Neural crest cell (in vitro differentiated cells): ENCODE data around the gene HDGFL2. TPM values are rescaled to one million over a fixed set of nuclear protein-coding genes. Genes with fewer than 3 reads are reported as not detected.

Experiments used
- DNase-seq: peaks from one replicate; pipeline ENCODE4 v3.0.0; 2021; ENCODE audit warnings: low read depth, mixed read lengths, low spot score
- H3K27ac Mint-ChIP-seq: one replicate; pipeline ENCODE4 v1.8.0; 2021; ENCODE audit warnings: mild to moderate bottlenecking, mixed read lengths; ENCODE audit not compliant: unreplicated experiment
- H3K27me3 Mint-ChIP-seq: 2 replicates; pipeline ENCODE4 v1.8.0; 2021; ENCODE audit warnings: low read depth, mild to moderate bottlenecking, mixed read lengths
- H3K36me3 Mint-ChIP-seq: 2 replicates; pipeline ENCODE4 v1.8.0; 2021; ENCODE audit warnings: low read depth, mild to moderate bottlenecking, mixed read lengths
- H3K4me1 Mint-ChIP-seq: 2 replicates; pipeline ENCODE4 v1.8.0; 2021; ENCODE audit warnings: mixed read lengths
- H3K4me3 Mint-ChIP-seq: one replicate; pipeline ENCODE4 v1.8.0; 2021; ENCODE audit warnings: mild to moderate bottlenecking, mixed read lengths
- H3K9me3 Mint-ChIP-seq: 2 replicates; pipeline ENCODE4 v1.8.0; 2021; ENCODE audit warnings: mixed read lengths
- total RNA-seq: library from RNA; stranded (reverse); gene quantifications from 2 replicates; pipeline ENCODE4 v1.2.1, GENCODE V29; 2021
- TF ChIP-seq, protein P1 (sequence below): fragments of 200-600 bp; sonication (generic); conservative IDR thresholded peaks from 2 replicates; pipeline ENCODE4 v1.5.0; 2021; ENCODE audit warnings: antibody characterized with exemption, mild to moderate bottlenecking

HDGFL2 gene
- total RNA-seq, 1 donor from 2014 or later, result 110 TPM

GRCh38 chr19:4482721-4483364 lies 10.7 kb downstream of the HDGFL2 start:
- peaks cover 6% of the 10 kb centered on the region for H3K36me3 Mint-ChIP-seq
- H3K9me3 Mint-ChIP-seq, result no peaks in the 10 kb centered on the region
- TF ChIP-seq, protein P1, sequence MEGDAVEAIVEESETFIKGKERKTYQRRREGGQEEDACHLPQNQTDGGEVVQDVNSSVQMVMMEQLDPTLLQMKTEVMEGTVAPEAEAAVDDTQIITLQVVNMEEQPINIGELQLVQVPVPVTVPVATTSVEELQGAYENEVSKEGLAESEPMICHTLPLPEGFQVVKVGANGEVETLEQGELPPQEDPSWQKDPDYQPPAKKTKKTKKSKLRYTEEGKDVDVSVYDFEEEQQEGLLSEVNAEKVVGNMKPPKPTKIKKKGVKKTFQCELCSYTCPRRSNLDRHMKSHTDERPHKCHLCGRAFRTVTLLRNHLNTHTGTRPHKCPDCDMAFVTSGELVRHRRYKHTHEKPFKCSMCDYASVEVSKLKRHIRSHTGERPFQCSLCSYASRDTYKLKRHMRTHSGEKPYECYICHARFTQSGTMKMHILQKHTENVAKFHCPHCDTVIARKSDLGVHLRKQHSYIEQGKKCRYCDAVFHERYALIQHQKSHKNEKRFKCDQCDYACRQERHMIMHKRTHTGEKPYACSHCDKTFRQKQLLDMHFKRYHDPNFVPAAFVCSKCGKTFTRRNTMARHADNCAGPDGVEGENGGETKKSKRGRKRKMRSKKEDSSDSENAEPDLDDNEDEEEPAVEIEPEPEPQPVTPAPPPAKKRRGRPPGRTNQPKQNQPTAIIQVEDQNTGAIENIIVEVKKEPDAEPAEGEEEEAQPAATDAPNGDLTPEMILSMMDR, result no peak
- no peak overlapping the region for H3K27ac Mint-ChIP-seq
- no peak overlapping the region for H3K4me3 Mint-ChIP-seq
- no peaks in the 10 kb centered on the region for H3K4me1 Mint-ChIP-seq
- H3K27me3 Mint-ChIP-seq, result no peaks in the 10 kb centered on the region
- DNase-seq, result no peak

- H3K9me3 Mint-ChIP-seq, result no peaks in the 10 kb centered on the region
- no peak overlapping the region for H3K4me3 Mint-ChIP-seq
- no peaks in the 10 kb centered on the region for H3K27me3 Mint-ChIP-seq
- TF ChIP-seq, protein P1, result no peak
- H3K27ac Mint-ChIP-seq, result no peak overlapping the region
- H3K4me1 Mint-ChIP-seq, result no peaks in the 10 kb centered on the region
- DNase-seq, result no peak
- peaks cover 6% of the 10 kb centered on the region for H3K36me3 Mint-ChIP-seq
These were observed 11.3 kb downstream of the HDGFL2 start for GRCh38 chr19:4483385-4483784.

DNA sequence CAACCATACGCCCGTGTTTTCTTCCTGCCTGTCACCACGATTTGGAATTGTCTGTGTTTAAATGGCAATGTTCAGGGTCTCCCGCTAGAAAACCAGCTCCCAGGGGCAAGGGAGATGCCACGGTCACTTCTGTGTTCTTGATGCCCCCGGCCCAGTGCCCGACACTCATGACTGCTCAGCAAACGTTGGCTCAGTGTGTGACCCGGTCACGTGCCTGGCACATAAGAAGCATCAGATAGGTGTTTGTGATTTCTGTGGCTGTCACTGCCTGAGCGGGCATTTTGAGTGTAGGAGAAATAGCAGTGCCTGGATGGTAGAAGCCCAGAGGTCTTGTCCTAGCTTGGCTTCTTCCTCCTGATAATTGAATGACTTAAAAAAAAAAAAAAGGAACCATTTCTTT lies 15.5 kb downstream of the HDGFL2 start:
- no peaks in the 10 kb centered on the region for H3K9me3 Mint-ChIP-seq
- no peak for DNase-seq
- no peaks in the 10 kb centered on the region for H3K4me1 Mint-ChIP-seq
- no peak overlapping the region for H3K27ac Mint-ChIP-seq
- TF ChIP-seq, protein P1, result no peak
- H3K36me3 Mint-ChIP-seq, result peaks cover 13% of the 10 kb centered on the region
- H3K4me3 Mint-ChIP-seq, result no peak overlapping the region
- H3K27me3 Mint-ChIP-seq, result no peaks in the 10 kb centered on the region

DNA sequence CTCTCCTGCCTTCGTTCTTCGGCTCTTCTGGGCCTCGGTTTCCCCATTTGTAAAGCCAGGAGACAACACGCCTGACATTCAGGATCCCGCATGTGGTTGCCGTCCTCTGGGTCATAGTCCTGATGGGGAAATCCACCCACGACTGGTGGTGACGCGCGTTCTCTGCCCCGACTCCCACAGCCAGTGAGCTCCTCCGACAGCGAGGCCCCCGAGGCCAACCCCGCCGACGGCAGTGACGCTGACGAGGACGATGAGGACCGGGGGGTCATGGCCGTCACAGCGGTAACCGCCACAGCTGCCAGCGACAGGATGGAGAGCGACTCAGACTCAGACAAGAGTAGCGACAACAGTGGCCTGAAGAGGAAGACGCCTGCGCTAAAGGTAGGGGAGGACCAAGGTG lies 16.4 kb downstream of the HDGFL2 start:
- Mint-ChIP-seq H3K27ac (no peak overlapping the region), H3K9me3 (no peaks in the 10 kb centered on the region), H3K4me1 (no peaks in the 10 kb centered on the region), H3K4me3 (no peak overlapping the region), H3K27me3 (no peaks in the 10 kb centered on the region), H3K36me3 (peaks cover 12% of the 10 kb centered on the region)
- TF ChIP-seq, protein P1, result no peak
- DNase-seq, result no peak

- H3K27me3 Mint-ChIP-seq, result no peaks in the 10 kb centered on the region
- no peaks in the 10 kb centered on the region for H3K9me3 Mint-ChIP-seq
- DNase-seq, result no peak
- no peak overlapping the region for H3K4me3 Mint-ChIP-seq
- no peak overlapping the region for H3K27ac Mint-ChIP-seq
- no peaks in the 10 kb centered on the region for H3K4me1 Mint-ChIP-seq
- H3K36me3 Mint-ChIP-seq, result peaks cover 7% of the 10 kb centered on the region
- TF ChIP-seq, protein P1, result no peak
These were observed 19.3 kb downstream of the HDGFL2 start for GRCh38 chr19:4491446-4491845.
